Measurements from ENCODE around the gene TRIM37. TPM values are rescaled to one million over a fixed set of nuclear protein-coding genes. Genes with fewer than 3 reads are reported as not detected.
"Not testable (repeated sequence)": the region's sequence is repeated elsewhere in the genome, so short reads cannot be mapped to it uniquely, and the experiment has no call there.

Gene TRIM37
- total RNA-seq, 2 donors from 2014 or later = 13.6 to 16.4 TPM

GRCh38 chr17:59124665-59125064 lies 18.0 kb upstream of the TRIM37 start:
- DNase-seq (no peak), ATAC-seq (peak; percentile 95)
- intact Hi-C loops (cut with DNase I, micrococcal nuclease) = no loop called here

DNA sequence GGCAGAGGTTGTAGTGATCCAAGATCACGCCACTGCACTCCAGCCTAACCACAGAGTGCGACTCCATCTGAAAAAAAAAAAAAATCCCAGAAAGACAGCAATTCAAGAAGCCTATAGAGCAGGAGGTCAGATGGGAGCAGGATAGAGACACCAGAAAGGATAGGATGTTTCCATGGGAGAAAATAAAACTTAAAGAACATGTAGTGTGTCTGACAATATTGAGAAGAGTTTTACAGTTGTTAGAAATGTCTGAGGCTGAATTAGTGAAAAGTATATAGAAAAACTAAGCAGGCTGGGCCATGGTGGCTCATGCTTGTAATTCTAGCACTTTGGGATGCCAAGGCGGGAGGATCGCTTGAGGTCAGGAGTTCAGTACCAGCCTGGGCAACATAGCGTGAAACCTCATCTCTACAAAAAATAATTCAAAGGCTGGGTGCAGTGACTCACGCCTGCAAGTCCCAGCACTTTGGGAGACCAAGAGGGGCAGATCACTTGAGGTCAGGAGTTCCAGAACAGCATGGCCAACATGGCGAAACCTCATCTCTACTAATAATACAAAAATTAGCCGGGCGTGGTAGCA lies 15.3 kb upstream of the TRIM37 start:
- intact Hi-C loops (cut with DNase I, micrococcal nuclease) = no loop called here
- ATAC-seq = no peak
- no peak for DNase-seq

DNA sequence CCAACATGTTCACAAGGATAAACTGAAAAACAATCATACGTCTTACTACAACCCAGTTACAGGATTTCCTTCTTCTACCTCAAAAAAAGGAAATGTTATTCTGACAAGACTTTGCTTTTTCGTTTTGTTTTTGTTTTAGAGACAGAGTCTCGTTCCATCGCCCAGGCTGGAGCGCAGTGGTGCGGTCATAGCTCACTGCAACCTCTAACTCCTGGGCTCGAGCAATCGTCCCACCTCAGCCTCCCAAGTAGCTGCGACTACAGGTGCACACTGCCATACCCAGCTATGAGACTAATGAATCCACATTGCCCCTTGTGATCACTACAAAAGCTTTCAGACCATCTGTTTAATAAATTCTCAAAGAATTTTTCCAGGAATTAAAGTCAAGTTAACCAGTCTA lies 8.8 kb upstream of the TRIM37 start:
- intact Hi-C loops (cut with DNase I, micrococcal nuclease) = no loop called here
- DNase-seq (no peak), ATAC-seq (no peak)

DNA sequence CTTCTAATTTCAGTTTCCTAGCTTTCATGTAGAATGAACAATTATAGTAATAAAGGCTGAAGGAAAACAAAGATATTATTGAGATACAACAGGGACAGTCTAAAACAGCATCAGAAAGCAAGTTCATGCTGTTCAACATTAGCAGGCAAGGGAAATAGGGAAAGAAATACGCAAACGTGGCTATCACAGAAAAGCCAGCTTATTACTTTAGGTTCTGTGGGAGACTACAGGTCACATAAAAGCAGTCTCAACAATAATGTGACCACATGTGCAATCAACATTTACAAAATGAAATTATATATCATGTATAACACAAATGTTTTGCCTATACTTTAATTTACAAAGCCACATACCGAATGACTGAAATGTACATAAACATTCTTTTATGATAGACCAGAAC lies 4.9 kb upstream of the TRIM37 start:
- DNase-seq = no peak
- intact Hi-C loops (cut with DNase I, micrococcal nuclease) = no loop called here

DNA sequence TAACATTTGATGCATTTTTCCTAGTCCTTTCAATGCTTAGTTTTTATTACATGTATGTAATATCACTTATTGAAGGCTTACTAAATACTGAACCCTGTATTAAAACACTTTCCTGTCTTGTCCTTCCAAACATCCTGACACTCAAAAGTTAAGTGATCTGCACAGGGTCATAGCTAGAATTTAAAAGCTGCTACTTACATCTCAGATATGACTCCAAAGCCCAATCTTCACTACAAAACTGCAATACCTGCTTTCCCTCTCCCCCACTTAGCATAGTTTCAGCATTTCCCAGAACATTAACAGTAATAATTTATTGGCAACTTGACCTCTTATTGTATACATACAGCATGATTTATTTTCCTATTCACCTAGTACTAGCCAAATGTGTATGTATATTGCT lies 4.3 kb upstream of the TRIM37 start:
- intact Hi-C loops (cut with DNase I, micrococcal nuclease) = no loop called here
- ATAC-seq (no peak), DNase-seq (no peak)

More for the DNA sequence above, 4.9 kb upstream of the TRIM37 start:
- ATAC-seq = no peak

DNA sequence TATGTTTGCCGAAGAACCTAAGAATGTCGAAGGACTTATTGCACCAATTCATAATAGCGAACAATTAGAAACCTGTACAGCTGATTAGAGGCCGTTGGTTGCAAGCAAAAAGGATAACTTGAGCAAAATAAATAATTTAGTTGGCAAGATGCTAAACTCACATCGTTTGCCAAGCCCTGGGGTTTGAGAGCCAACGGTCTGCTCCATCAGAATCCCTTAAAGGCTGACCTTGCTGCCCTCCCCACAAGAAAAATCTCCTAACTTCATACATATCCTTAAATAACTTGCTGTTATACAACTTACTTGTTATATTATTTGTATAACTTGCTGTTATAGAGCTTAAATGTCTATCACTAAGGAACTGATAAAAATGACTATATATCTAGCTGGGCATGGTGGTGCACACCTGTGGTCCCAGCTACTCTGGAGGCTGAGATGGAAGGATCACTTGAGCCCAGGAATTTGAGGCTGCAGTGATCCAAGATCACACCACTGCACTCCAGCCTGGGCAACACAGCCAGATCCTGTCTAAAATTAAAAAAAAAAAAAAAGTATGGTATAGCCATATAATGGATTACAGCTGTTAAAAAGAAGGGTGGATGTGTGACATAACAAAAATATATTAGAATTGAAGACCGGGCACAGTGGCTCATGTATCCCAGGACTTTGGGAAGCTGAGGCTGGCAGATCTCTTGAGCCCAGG lies 1.9 kb upstream of the TRIM37 start:
- no peak for ATAC-seq

GRCh38 chr17:59107306-59107670 lies 608 bp upstream of the TRIM37 start:
- intact Hi-C loops (cut with DNase I, micrococcal nuclease) = no loop called here
- ATAC-seq (no peak), DNase-seq (no peak)

More for the DNA sequence above, 1.9 kb upstream of the TRIM37 start:
- no peak for DNase-seq
- intact Hi-C loops (cut with DNase I, micrococcal nuclease) = no loop called here

DNA sequence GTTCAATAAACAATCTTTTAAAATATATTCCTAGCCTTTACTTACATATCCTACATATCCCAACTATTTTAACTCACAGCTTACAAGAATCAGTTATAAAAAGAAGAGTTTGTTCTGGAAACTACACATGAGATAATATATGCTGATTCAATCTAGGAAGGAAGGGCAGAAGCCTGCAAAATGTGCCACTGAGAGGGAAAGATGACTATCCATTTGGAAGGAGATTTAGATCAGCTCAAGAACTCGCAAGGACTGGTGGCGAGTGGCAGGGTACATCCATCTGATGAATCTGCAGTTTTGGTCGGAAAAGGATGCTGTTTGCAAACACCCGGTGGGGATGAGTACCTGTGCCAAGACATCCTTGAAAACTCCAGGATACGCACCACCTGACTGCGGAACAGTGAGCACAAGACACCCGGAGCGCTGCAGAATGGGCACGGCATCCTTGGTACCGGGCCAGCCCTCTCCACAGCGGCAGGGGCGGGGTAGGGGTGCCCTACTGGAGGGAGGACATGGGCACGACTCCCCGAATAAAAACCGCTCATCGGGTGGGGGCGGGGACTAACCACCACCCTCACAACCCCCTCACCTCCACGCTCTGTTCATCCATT lies 723 bp downstream of the TRIM37 start:
- DNase-seq (peak; percentile 65 to 79), ATAC-seq (peak; percentile 58)
- intact Hi-C loops (cut with DNase I, micrococcal nuclease) = no loop called here

DNA sequence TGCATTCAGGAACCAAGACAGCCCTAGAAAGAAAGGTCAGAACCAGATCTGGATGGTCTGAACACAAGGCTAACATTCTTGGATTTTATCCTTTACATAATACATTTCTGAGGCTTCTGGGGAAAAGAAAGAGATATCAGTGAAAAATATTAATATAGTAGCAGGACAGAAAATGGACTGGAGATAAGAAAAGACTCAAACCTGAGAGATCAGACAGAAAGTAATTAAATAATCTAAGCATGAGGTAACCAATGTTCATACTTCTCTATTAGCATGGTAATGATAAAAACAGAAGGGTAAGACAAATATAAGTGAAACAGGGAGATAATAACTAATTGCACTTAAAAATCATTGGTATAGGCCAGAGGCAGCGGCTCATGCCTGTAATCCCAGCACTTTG lies 5.5 kb downstream of the TRIM37 start:
- ATAC-seq (no peak), DNase-seq (no peak)
- intact Hi-C loops (cut with DNase I, micrococcal nuclease) = no loop called here

GRCh38 chr17:59097876-59098275 lies 8.8 kb downstream of the TRIM37 start:
- intact Hi-C loops (cut with DNase I, micrococcal nuclease) = no loop called here
- DNase-seq (no peak), ATAC-seq (no peak)

- DNase-seq (no peak), ATAC-seq (peak; percentile 49)
- intact Hi-C loops (cut with DNase I, micrococcal nuclease) = no loop called here
Observed at GRCh38 chr17:59094861-59095530, 11.7 kb downstream of the TRIM37 start.

DNA sequence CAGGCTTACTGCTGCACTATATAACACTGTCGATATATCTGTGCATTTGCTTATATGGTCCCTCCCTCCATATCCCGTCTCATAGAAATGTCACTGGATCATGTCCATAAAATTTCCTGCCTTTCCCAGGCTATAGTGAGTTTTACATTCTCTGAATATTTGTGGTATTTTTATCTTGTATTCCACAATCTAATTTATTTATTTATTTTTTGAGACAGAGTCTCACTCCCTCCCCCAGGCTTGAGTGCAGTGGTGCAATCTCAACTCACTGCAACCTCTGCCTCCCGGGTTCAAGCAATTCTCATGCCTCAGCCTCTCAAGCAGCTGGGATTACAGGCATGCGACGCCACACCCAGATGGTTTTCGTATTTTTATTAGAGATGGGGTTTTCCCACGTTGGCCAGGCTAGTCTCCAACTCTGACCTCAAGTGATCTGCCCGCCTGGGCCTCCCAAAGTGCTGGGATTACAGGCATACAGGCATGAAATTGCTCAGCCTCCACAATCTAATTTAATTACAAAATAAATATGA lies 12.9 kb downstream of the TRIM37 start:
- DNase-seq = peak; percentile 22 to 51
- intact Hi-C loops (cut with DNase I, micrococcal nuclease) = no loop called here
- ATAC-seq = peak; percentile 74

DNA sequence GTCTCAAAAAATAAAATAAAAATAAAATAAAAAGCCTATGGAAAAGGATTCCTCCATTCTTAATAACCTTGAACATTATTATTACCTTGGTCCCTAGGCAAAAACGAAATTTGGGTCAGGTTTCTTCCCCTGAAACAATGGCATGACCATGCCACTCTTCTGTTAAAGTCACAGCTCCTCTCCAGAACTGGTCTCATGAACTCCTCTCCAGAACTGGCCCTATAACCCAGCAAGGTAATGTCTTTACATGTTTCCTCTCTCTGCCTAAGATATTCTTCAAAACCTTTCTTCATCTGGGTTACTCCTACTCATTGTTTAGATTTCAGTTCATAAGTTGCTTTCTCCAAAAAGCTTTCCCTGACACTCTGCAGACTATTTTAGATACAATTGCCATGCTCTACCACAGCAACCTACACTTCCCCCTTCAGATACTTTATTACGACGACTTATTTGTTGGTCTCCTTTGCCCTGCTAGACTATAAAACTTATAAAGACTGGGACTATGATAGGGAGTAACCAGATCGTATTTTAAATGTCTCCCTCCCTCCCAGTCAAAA lies 13.5 kb downstream of the TRIM37 start:
- ATAC-seq = peak; percentile 91
- DNase-seq = no peak
- intact Hi-C loops (cut with DNase I, micrococcal nuclease) = no loop called here

- ATAC-seq = not testable (repeated sequence)
Observed at GRCh38 chr17:59090593-59090992, 16.1 kb downstream of the TRIM37 start.

DNA sequence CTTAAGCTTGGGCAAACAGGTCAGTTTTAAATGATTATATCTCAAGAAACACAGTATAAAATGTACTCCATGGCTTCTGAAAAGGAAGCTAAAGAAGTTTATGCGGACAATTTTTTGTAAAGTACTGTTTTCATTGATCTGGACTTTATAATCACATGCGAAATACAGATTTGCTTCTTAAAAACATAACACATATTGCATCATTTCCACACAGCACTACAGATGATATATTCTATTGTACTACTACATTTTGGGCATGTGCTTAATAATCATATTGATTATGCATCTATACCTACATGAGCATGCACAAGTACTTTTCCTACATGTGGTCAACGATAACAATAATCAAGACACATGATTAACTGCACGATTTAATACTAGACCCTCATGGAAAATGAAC lies 22.5 kb downstream of the TRIM37 start:
- no peak for ATAC-seq
- intact Hi-C loops (cut with DNase I, micrococcal nuclease) = no loop called here
- no peak for DNase-seq

More at GRCh38 chr17:59090593-59090992, 16.1 kb downstream of the TRIM37 start:
- intact Hi-C loops (cut with DNase I, micrococcal nuclease); DNase-seq: not testable (repeated sequence)

- intact Hi-C loops (cut with DNase I, micrococcal nuclease) = no loop called here
- ATAC-seq (no peak), DNase-seq (no peak)
Observed at GRCh38 chr17:59074494-59074893, 32.2 kb downstream of the TRIM37 start.

DNA sequence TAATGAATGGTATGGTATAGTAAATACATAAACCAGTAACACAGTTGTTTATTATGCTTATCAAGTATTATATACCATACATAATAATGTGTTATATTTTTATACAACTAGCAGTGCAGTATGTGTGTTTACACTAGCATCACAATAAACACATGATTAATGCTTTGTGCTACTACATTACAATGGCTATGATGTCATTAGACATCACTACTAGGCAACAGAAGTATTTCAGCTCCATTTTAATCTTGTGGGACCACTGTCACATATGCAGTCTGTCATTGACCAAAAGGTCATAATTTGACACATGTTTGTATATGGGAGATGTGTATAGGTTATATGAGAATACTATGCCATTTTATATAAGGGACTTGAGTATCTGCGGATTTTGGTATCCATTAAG lies 32.7 kb downstream of the TRIM37 start:
- ATAC-seq (no peak), DNase-seq (no peak)
- intact Hi-C loops (cut with DNase I, micrococcal nuclease) = no loop called here

DNA sequence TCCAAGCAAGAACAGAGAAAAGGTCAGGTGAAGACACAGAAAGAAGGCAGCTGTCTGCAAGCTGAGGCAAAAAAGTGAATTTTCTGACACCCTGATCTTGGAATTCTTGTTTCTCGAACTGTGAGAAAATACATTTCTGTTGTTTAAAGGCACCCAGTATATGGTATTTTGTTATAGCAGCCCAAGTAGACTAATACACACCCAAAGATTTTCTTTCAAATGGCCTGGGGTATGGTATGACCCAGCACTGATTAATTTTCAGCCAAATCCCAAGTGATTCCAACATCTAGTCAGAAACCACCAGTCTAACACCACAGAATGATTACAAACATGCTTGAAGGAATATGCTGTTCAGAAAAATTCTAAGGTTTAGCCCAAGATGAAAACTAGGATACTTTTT lies 36.8 kb downstream of the TRIM37 start:
- intact Hi-C loops (cut with DNase I, micrococcal nuclease) = no loop called here
- no peak for ATAC-seq
- DNase-seq = no peak

DNA sequence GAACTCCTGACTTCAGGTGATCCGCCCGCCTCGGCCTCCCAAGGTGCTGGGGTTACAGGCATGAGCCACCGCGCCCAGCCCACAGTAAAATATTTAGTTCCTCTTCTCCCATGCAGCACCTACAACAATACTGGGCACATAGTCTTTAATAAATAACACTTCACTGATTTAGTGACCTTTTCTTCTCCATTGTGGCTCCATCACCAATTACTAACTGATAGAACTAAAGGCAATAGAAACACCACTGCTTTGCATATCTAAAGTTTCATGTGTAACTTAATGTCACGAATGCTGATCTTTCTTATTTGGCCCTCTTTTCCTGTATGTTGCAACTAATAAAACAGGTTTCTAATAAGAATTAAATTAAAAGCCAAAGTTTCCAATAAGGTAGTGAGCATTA lies 38.9 kb downstream of the TRIM37 start:
- no peak for DNase-seq
- intact Hi-C loops (cut with DNase I, micrococcal nuclease) = no loop called here

More for the DNA sequence above, 38.9 kb downstream of the TRIM37 start:
- no peak for ATAC-seq
